IPS DF 4.7 (cell line): ENCODE results near the gene GATA3.

Experiments
- DNase-seq: peaks from one replicate; pipeline ENCODE4 v3.0.0-alpha.2; 2013; ENCODE audit warnings: low spot score; ENCODE audit errors: extremely low read depth

The GATA3 gene

GRCh38 chr10:8100366-8100765 is 45.9 kb downstream of the GATA3 start:
- no peak for DNase-seq

GRCh38 chr10:8102708-8103401 is 48.4 kb downstream of the GATA3 start:
- no peak for DNase-seq

- DNase-seq, result no peak
Measured at GRCh38 chr10:8103543-8103942, 49.1 kb downstream of the GATA3 start.

GRCh38 chr10:8104005-8104404 is 49.5 kb downstream of the GATA3 start:
- DNase-seq, result no peak

GRCh38 chr10:8104721-8105120 is 50.2 kb downstream of the GATA3 start:
- no peak for DNase-seq

GRCh38 chr10:8105932-8106331 is 51.4 kb downstream of the GATA3 start:
- no peak for DNase-seq

- no peak for DNase-seq
Measured at GRCh38 chr10:8112230-8112905, 57.9 kb downstream of the GATA3 start.

- DNase-seq, result no peak
Measured at GRCh38 chr10:8112942-8113442, 58.5 kb downstream of the GATA3 start.

- peak; percentile 11 for DNase-seq
Measured at GRCh38 chr10:8113616-8114015, 59.1 kb downstream of the GATA3 start.

- DNase-seq, result no peak
Measured at GRCh38 chr10:8114741-8115617, 60.5 kb downstream of the GATA3 start.

GRCh38 chr10:8115618-8115980 is 61.1 kb downstream of the GATA3 start:
- no peak for DNase-seq

- DNase-seq, result no peak
Measured at GRCh38 chr10:8116474-8116873, 62.0 kb downstream of the GATA3 start.

GRCh38 chr10:8116926-8117493 is 62.5 kb downstream of the GATA3 start:
- DNase-seq, result no peak

- DNase-seq, result no peak
Measured at GRCh38 chr10:8121201-8121890, 66.9 kb downstream of the GATA3 start.

- no peak for DNase-seq
Measured at GRCh38 chr10:8122611-8123369, 68.3 kb downstream of the GATA3 start.

GRCh38 chr10:8124436-8124835 is 69.9 kb downstream of the GATA3 start:
- no peak for DNase-seq
